ENCODE results near the gene UPB1.
"Not testable (repeated sequence)": the region's sequence is repeated elsewhere in the genome, so short reads cannot be mapped to it uniquely, and the experiment has no call there.

The UPB1 gene

GRCh38 chr22:24529898-24530297 is 34.8 kb downstream of the UPB1 start:
- Histone ChIP-seq H3K27ac (replicated peaks) (no peak overlapping the region), H3K4me3 (replicated peaks; ENCODE audit: insufficient read depth, low read length) (no peak overlapping the region), H3K27me3 (ENCODE audit: insufficient read depth, poor library complexity, severe bottlenecking) (no peaks in the 10 kb centered on the region)
- TF ChIP-seq REST (IDR thresholded peaks at IDR 0.05; ENCODE audit: insufficient replicate concordance, low read depth) (no peak), GABPA (IDR thresholded peaks at IDR 0.05; ENCODE audit: low read depth) (no peak)
- no peak for DNase-seq (ENCODE audit: low read depth in 1 of 2, low spot score in 1 of 2)

GRCh38 chr22:24530968-24531367 is 35.8 kb downstream of the UPB1 start:
- not testable (repeated sequence) for H3K27ac ChIP-seq (replicated peaks)

GRCh38 chr22:24532075-24532474 is 36.9 kb downstream of the UPB1 start:
- no peak for TF ChIP-seq REST (IDR thresholded peaks at IDR 0.05; ENCODE audit: insufficient replicate concordance, low read depth)
- no peak for TF ChIP-seq CTCF (IDR thresholded peaks at IDR 0.05; ENCODE audit: insufficient read depth, low read length)
- no peak for TF ChIP-seq SPI1 (IDR thresholded peaks at IDR 0.05; ENCODE audit: borderline replicate concordance, low read depth)
- Histone ChIP-seq H3K27me3 (ENCODE audit: insufficient read depth, poor library complexity, severe bottlenecking) (no peaks in the 10 kb centered on the region), H3K4me3 (replicated peaks; ENCODE audit: insufficient read depth, low read length) (no peak overlapping the region), H3K27ac (replicated peaks) (no peak overlapping the region)
- DNase-seq (ENCODE audit: low read depth in 1 of 2, low spot score in 1 of 2): no peak

More at GRCh38 chr22:24530968-24531367, 35.8 kb downstream of the UPB1 start:
- H3K4me3 ChIP-seq (replicated peaks; ENCODE audit: insufficient read depth, low read length); DNase-seq (ENCODE audit: low read depth in 1 of 2, low spot score in 1 of 2); H3K27me3 ChIP-seq (ENCODE audit: insufficient read depth, poor library complexity, severe bottlenecking): not testable (repeated sequence)

GRCh38 chr22:24535348-24535747 is 40.2 kb downstream of the UPB1 start:
- no peak for DNase-seq (ENCODE audit: low read depth in 1 of 2, low spot score in 1 of 2)
- no peak overlapping the region for H3K27ac ChIP-seq (replicated peaks)
- H3K27me3 ChIP-seq (ENCODE audit: insufficient read depth, poor library complexity, severe bottlenecking): no peaks in the 10 kb centered on the region
- TF ChIP-seq SPI1 (IDR thresholded peaks at IDR 0.05; ENCODE audit: borderline replicate concordance, low read depth): no peak
- no peak overlapping the region for H3K4me3 ChIP-seq (replicated peaks; ENCODE audit: insufficient read depth, low read length)

GRCh38 chr22:24536089-24536488 is 41.0 kb downstream of the UPB1 start:
- H3K4me3 ChIP-seq (replicated peaks; ENCODE audit: insufficient read depth, low read length): no peak overlapping the region
- no peak for DNase-seq (ENCODE audit: low read depth in 1 of 2, low spot score in 1 of 2)
- no peak for TF ChIP-seq POLR2AphosphoS5 (IDR thresholded peaks at IDR 0.05; ENCODE audit: low read depth)
- no peak for TF ChIP-seq GABPA (IDR thresholded peaks at IDR 0.05; ENCODE audit: low read depth)
- no peak for TF ChIP-seq REST (IDR thresholded peaks at IDR 0.05; ENCODE audit: insufficient replicate concordance, low read depth)
- TF ChIP-seq SPI1 (IDR thresholded peaks at IDR 0.05; ENCODE audit: borderline replicate concordance, low read depth): no peak
- TF ChIP-seq CTCF (IDR thresholded peaks at IDR 0.05; ENCODE audit: insufficient read depth, low read length): no peak
- no peak overlapping the region for H3K27ac ChIP-seq (replicated peaks)
- H3K27me3 ChIP-seq (ENCODE audit: insufficient read depth, poor library complexity, severe bottlenecking): no peaks in the 10 kb centered on the region

Data from HL-60 (cell line).